ENCODE data around the gene HOXD4.

- TF ChIP-seq, protein P1, sequence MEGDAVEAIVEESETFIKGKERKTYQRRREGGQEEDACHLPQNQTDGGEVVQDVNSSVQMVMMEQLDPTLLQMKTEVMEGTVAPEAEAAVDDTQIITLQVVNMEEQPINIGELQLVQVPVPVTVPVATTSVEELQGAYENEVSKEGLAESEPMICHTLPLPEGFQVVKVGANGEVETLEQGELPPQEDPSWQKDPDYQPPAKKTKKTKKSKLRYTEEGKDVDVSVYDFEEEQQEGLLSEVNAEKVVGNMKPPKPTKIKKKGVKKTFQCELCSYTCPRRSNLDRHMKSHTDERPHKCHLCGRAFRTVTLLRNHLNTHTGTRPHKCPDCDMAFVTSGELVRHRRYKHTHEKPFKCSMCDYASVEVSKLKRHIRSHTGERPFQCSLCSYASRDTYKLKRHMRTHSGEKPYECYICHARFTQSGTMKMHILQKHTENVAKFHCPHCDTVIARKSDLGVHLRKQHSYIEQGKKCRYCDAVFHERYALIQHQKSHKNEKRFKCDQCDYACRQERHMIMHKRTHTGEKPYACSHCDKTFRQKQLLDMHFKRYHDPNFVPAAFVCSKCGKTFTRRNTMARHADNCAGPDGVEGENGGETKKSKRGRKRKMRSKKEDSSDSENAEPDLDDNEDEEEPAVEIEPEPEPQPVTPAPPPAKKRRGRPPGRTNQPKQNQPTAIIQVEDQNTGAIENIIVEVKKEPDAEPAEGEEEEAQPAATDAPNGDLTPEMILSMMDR (conservative IDR thresholded peaks at IDR 0.05; ENCODE audit: low read depth, low read length) = no peak
- no peak for TF ChIP-seq POLR2A (IDR thresholded peaks at IDR 0.05; ENCODE audit: low read depth, low read length)
- TF ChIP-seq RFX5 (IDR thresholded peaks at IDR 0.05; ENCODE audit: low read depth, low read length) = no peak
- no peak for TF ChIP-seq USF2 (IDR thresholded peaks at IDR 0.05; ENCODE audit: low read depth, low read length)
These were observed 27.5 kb downstream of the HOXD4 start for GRCh38 chr2:176178757-176179295.
